A549 (cell line): Measurements from ENCODE around the gene PCDHGA11.

Experiments used
- EP300 ChIP-seq, 2 experiments: fragments of >200 bp; sonication (Bioruptor Twin); formaldehyde crosslinking; IDR thresholded peaks; 2 replicates in 1 of 2; 3 replicates in 1 of 2; pipeline ENCODE4 v1.6.1; 2016 to 2017
- POLR2A ChIP-seq: IDR thresholded peaks from 2 replicates; pipeline ENCODE4 v1.6.1; 2012; ENCODE audit warnings: mild to moderate bottlenecking, low read length
- TF ChIP-seq, protein P1 (sequence below): IDR thresholded peaks from 2 replicates; pipeline ENCODE4 v1.6.1; 2012
- TF ChIP-seq, protein P2 (sequence below): fragments of >200 bp; sonication (Bioruptor Twin); formaldehyde crosslinking; IDR thresholded peaks from 3 replicates; pipeline ENCODE4 v1.5.1; 2016

DNA sequence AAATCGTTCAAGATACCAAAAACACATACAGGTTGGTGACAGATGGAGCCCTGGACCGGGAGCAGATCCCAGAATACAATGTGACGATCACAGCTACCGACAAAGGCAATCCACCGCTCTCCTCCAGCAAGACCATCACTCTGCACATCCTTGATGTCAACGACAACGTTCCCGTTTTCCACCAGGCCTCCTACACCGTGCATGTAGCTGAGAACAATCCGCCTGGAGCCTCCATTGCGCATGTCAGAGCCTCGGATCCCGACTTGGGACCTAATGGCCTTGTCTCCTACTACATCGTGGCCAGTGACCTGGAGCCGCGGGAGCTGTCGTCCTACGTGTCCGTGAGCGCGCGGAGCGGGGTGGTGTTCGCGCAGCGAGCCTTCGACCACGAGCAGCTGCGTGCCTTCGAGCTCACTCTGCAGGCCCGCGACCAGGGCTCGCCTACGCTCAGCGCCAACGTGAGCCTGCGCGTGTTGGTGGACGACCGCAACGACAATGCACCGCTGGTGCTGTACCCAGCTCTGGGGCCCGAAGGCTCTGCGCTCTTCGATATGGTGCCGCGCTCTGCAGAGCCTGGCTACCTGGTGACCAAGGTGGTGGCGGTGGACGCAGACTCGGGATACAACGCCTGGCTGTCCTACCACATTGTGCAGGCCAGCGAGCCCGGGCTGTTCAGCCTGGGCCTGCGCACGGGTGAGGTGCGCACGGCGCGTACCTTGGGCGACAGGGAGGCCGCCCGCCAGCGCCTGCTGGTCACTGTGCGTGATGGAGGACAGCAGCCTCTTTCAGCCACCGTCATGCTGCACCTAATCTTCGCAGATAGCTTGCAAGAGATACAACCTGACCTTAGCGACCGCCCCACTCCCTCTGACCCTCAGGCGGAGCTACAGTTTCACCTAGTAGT is 49.0 kb upstream of the PCDHGA11 start:
- TF ChIP-seq, protein P1, sequence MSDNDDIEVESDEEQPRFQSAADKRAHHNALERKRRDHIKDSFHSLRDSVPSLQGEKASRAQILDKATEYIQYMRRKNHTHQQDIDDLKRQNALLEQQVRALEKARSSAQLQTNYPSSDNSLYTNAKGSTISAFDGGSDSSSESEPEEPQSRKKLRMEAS, result no peak
- TF ChIP-seq POLR2A (no peak), EP300 (IDR thresholded peaks at IDR 0.05) (no peak)
- TF ChIP-seq, protein P2, sequence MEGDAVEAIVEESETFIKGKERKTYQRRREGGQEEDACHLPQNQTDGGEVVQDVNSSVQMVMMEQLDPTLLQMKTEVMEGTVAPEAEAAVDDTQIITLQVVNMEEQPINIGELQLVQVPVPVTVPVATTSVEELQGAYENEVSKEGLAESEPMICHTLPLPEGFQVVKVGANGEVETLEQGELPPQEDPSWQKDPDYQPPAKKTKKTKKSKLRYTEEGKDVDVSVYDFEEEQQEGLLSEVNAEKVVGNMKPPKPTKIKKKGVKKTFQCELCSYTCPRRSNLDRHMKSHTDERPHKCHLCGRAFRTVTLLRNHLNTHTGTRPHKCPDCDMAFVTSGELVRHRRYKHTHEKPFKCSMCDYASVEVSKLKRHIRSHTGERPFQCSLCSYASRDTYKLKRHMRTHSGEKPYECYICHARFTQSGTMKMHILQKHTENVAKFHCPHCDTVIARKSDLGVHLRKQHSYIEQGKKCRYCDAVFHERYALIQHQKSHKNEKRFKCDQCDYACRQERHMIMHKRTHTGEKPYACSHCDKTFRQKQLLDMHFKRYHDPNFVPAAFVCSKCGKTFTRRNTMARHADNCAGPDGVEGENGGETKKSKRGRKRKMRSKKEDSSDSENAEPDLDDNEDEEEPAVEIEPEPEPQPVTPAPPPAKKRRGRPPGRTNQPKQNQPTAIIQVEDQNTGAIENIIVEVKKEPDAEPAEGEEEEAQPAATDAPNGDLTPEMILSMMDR, result no peak
